ENCODE data around the gene E2F1. TPM values are rescaled to one million over a fixed set of nuclear protein-coding genes. Genes with fewer than 3 reads are reported as not detected.

E2F1 gene
- total RNA-seq, 2 experiments from 2014 or later, result 128 to 148 TPM

GRCh38 chr20:33673410-33674293 is 12.5 kb downstream of the E2F1 start:
- Histone ChIP-seq H4K20me1 (ENCODE audit: insufficient read depth, low read length) (no peaks in the 10 kb centered on the region), H3K4me3 (ENCODE audit: low read depth, low read length, poor library complexity, severe bottlenecking) (peak overlapping the region; percentile 84), H3K27ac (ENCODE audit: low read depth, low read length, poor library complexity, severe bottlenecking) (peak overlapping the region; percentile 68), H3K4me1 (ENCODE audit: insufficient read depth, low read length, poor library complexity, severe bottlenecking) (peaks cover 59% of the 10 kb centered on the region), H3K36me3 (ENCODE audit: insufficient read depth, low read length) (peaks cover 65% of the 10 kb centered on the region), H3K9me2 (ENCODE audit: insufficient read depth, low read length) (no peaks in the 10 kb centered on the region), H2AFZ (ENCODE audit: low read length) (no peak overlapping the region), H3K79me2 (ENCODE audit: insufficient read depth, low read depth, low read length) (peaks cover 16% of the 10 kb centered on the region; the same call in 1 of the 2 replicates), H3K9me3 (ENCODE audit: low read length) (no peaks in the 10 kb centered on the region), H3K4me2 (ENCODE audit: low read length) (peak overlapping the region; percentile 94)
- no peak for TF ChIP-seq EZH2phosphoT487 (IDR thresholded peaks at IDR 0.05; ENCODE audit: borderline replicate concordance, low read depth, low read length)
- TF ChIP-seq, protein P1, sequence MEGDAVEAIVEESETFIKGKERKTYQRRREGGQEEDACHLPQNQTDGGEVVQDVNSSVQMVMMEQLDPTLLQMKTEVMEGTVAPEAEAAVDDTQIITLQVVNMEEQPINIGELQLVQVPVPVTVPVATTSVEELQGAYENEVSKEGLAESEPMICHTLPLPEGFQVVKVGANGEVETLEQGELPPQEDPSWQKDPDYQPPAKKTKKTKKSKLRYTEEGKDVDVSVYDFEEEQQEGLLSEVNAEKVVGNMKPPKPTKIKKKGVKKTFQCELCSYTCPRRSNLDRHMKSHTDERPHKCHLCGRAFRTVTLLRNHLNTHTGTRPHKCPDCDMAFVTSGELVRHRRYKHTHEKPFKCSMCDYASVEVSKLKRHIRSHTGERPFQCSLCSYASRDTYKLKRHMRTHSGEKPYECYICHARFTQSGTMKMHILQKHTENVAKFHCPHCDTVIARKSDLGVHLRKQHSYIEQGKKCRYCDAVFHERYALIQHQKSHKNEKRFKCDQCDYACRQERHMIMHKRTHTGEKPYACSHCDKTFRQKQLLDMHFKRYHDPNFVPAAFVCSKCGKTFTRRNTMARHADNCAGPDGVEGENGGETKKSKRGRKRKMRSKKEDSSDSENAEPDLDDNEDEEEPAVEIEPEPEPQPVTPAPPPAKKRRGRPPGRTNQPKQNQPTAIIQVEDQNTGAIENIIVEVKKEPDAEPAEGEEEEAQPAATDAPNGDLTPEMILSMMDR (conservative IDR thresholded peaks at IDR 0.05; ENCODE audit: low read length), result no peak
- POLR2A ChIA-PET, result interaction anchor here (0.5 kb wide), 1 partner anchor 288 kb away, joined by 3 read pairs; no protein-coding TSS in a partner anchor
- intact Hi-C loops (cut with micrococcal nuclease; ENCODE audit: unreplicated experiment), result loop anchor here (2.0 kb wide), 1 partner anchor 57 kb away; the partner anchor contains the start of gene ZNF341
- no peak for DNase-seq (ENCODE audit: low spot score)
- CTCF ChIA-PET (ENCODE audit: unreplicated experiment), result no interaction called here
- no TSS peak for BruUV-seq (replicated peaks)

- Histone ChIP-seq H3K9me3 (ENCODE audit: low read length) (no peaks in the 10 kb centered on the region), H3K9me2 (ENCODE audit: insufficient read depth, low read length) (no peaks in the 10 kb centered on the region), H3K36me3 (ENCODE audit: insufficient read depth, low read length) (peaks cover 65% of the 10 kb centered on the region), H3K4me2 (ENCODE audit: low read length) (peak overlapping the region; percentile 94), H3K4me1 (ENCODE audit: insufficient read depth, low read length, poor library complexity, severe bottlenecking) (peaks cover 61% of the 10 kb centered on the region), H2AFZ (ENCODE audit: low read length) (no peak overlapping the region), H3K4me3 (ENCODE audit: low read depth, low read length, poor library complexity, severe bottlenecking) (peak overlapping the region; percentile 84), H3K79me2 (ENCODE audit: insufficient read depth, low read depth, low read length) (peaks cover 17% of the 10 kb centered on the region; the same call in 1 of the 2 replicates), H4K20me1 (ENCODE audit: insufficient read depth, low read length) (0 out of 2 replicates have a peak, but pooled peaks cover 5% of the 10 kb centered on the region), H3K27ac (ENCODE audit: low read depth, low read length, poor library complexity, severe bottlenecking) (peak overlapping the region; percentile 68)
- CTCF ChIA-PET (ENCODE audit: unreplicated experiment), result no interaction called here
- POLR2A ChIA-PET, result interaction anchor here (0.5 to 1.0 kb wide), 2 partner anchors 12 to 287 kb away, joined by 3 to 6 read pairs; no protein-coding TSS in a partner anchor
- no peak for DNase-seq (ENCODE audit: low spot score)
- intact Hi-C loops (cut with micrococcal nuclease; ENCODE audit: unreplicated experiment), result no loop called here
- no TSS peak for BruUV-seq (replicated peaks)
- TF ChIP-seq, protein P1 (conservative IDR thresholded peaks at IDR 0.05; ENCODE audit: low read length), result no peak
- no peak for TF ChIP-seq EZH2phosphoT487 (IDR thresholded peaks at IDR 0.05; ENCODE audit: borderline replicate concordance, low read depth, low read length)
These were observed 13.1 kb downstream of the E2F1 start for GRCh38 chr20:33673114-33673409.

All from OCI-LY7 (cell line).